B cell (primary cell): Measurements from ENCODE around the gene FBXL16. TPM values are rescaled to one million over a fixed set of nuclear protein-coding genes. Genes with fewer than 3 reads are reported as not detected.

Experiments
- ATAC-seq: fragments of 200-7000 bp; cut with Tn5 transposase; one replicate; pipeline ENCODE4 v1.10.0; 2021; ENCODE audit warnings: low read depth, mild to moderate bottlenecking, moderate number of reproducible peaks, moderate library complexity
- CTCF ChIA-PET: fragments of 350-600 bp; sonication (Branson Sonifier 250); formaldehyde crosslinking; loops from one replicate; lab custom pipeline; 2021; ENCODE audit warnings: antibody characterized with exemption, inconsistent platforms; lab: Charles Lee
- POLR2A ChIA-PET: fragments of 350-600 bp; sonication (Branson Sonifier 250); formaldehyde crosslinking; loops from one replicate; lab custom pipeline; 2021; ENCODE audit warnings: antibody characterized with exemption; lab: Charles Lee
- DNase-seq: peaks from one replicate; pipeline ENCODE4 v3.0.0; 2013
- H2AFZ ChIP-seq: 2 replicates; pipeline ENCODE4 v1.6.1; 2012; ENCODE audit warnings: mild to moderate bottlenecking, low read depth, low read length; ENCODE audit not compliant: insufficient read depth, poor library complexity, severe bottlenecking
- H3K27ac ChIP-seq, 2 donors: 1 replicate in 1 of 2; 2 replicates in 1 of 2; pipeline ENCODE4 v1.5.1; 2012 to 2013; ENCODE audit warnings: low read length in 2 of 2, mild to moderate bottlenecking in 2 of 2, moderate library complexity in 1 of 2
- H3K27me3 ChIP-seq, 4 experiments: fragments of 200-600 bp in 1 of 4; sonication (generic) in 1 of 4; replicated peaks in 1 of 4; 1 replicate in 2 of 4; 2 replicates in 2 of 4; pipeline versions ENCODE4 v1.6.1 to v1.7.0; 2013 to 2016; ENCODE audit warnings: low read length in 3 of 4, mild to moderate bottlenecking in 2 of 4, mixed read lengths in 1 of 4, moderate library complexity in 1 of 4; ENCODE audit not compliant: insufficient read depth in 4 of 4, control insufficient read depth in 3 of 4; ENCODE audit errors: control extremely low read depth in 1 of 4
- H3K36me3 ChIP-seq, 2 experiments: replicated peaks in 1 of 2; 1 replicate in 1 of 2; 2 replicates in 1 of 2; pipeline versions ENCODE4 v1.6.1 to v1.7.1; 2013; ENCODE audit warnings: low read length in 1 of 2; ENCODE audit not compliant: insufficient read depth in 2 of 2, control insufficient read depth in 1 of 2; ENCODE audit errors: control extremely low read depth in 1 of 2, extremely low read depth in 1 of 2
- H3K4me1 ChIP-seq, 2 donors: fragments of 200-600 bp in 1 of 2; sonication (generic) in 1 of 2; 1 replicate in 1 of 2; 2 replicates in 1 of 2; pipeline versions ENCODE4 v1.5.1 to v1.6.1; 2013 to 2017; ENCODE audit warnings: low read length in 2 of 2; ENCODE audit not compliant: control insufficient read depth in 2 of 2, insufficient read depth in 2 of 2
- H3K4me2 ChIP-seq: replicated peaks from 2 replicates; pipeline ENCODE3; 2012; ENCODE audit warnings: mild to moderate bottlenecking, low read depth, low read length; ENCODE audit not compliant: poor library complexity, severe bottlenecking
- H3K4me3 ChIP-seq, 5 experiments: fragments of 200-600 bp in 1 of 5; sonication (generic) in 1 of 5; 1 replicate in 3 of 5; 2 replicates in 2 of 5; pipeline versions ENCODE4 v1.5.1 to v1.7.0; 2011 to 2016; ENCODE audit warnings: low read length in 4 of 5, mild to moderate bottlenecking in 4 of 5, low read depth in 2 of 5, control low read depth in 1 of 5, moderate library complexity in 1 of 5; ENCODE audit not compliant: insufficient read depth in 1 of 5; ENCODE audit errors: control extremely low read depth in 1 of 5, extremely low read depth in 1 of 5
- H3K79me2 ChIP-seq: fragments of 200-600 bp; sonication (generic); one replicate; pipeline ENCODE4 v1.6.0; 2016; ENCODE audit warnings: low read length; ENCODE audit not compliant: control insufficient read depth, insufficient read depth
- H3K9ac ChIP-seq: fragments of 200-600 bp; sonication (generic); 2 replicates; pipeline ENCODE4 v1.6.1; 2017; ENCODE audit warnings: mild to moderate bottlenecking, low read length, moderate library complexity
- H3K9me3 ChIP-seq, 3 donors: one replicate each; pipeline versions ENCODE4 v1.6.1 to v1.7.1; 2013; ENCODE audit warnings: low read length in 2 of 3; ENCODE audit not compliant: control insufficient read depth in 2 of 3, insufficient read depth in 1 of 3; ENCODE audit errors: control extremely low read depth in 1 of 3
- H4K20me1 ChIP-seq: 2 replicates; pipeline ENCODE4 v1.6.0; 2012; ENCODE audit warnings: mild to moderate bottlenecking, low read length; ENCODE audit not compliant: insufficient read depth, control insufficient read depth, poor library complexity, severe bottlenecking
- H3K27ac Mint-ChIP-seq: one replicate; pipeline ENCODE4 v1.8.0; 2021; ENCODE audit warnings: mixed read lengths
- H3K27me3 Mint-ChIP-seq: one replicate; pipeline ENCODE4 v1.8.0; 2021; ENCODE audit warnings: mixed read lengths
- H3K4me1 Mint-ChIP-seq: one replicate; pipeline ENCODE4 v1.8.0; 2021; ENCODE audit warnings: mixed read lengths
- H3K4me3 Mint-ChIP-seq: one replicate; pipeline ENCODE4 v1.8.0; 2021; ENCODE audit warnings: mixed read lengths
- H3K9me3 Mint-ChIP-seq: one replicate; pipeline ENCODE4 v1.8.0; 2022; ENCODE audit warnings: mixed read lengths; ENCODE audit not compliant: insufficient read depth
- EZH2 ChIP-seq: IDR thresholded peaks from 2 replicates; pipeline ENCODE4 v1.6.1; 2012; ENCODE audit warnings: borderline replicate concordance, low read depth, mild to moderate bottlenecking, moderate library complexity, low read length; ENCODE audit not compliant: insufficient read depth, poor library complexity, severe bottlenecking
- WGBS: methylation state at CpG from one replicate; pipeline ENCODE4 v1.1.5; 2013; ENCODE audit warnings: missing lambda C conversion rate; ENCODE audit not compliant: insufficient coverage; 5-methylcytosine and 5-hydroxymethylcytosine counted together
- intact Hi-C: fragments of 100-400 bp; cut with micrococcal nuclease; formaldehyde crosslinking; loops from one replicate; pipeline ENCODE4 v1.10.0; 2022
- polyA plus RNA-seq: library from polyadenylated mRNA; depleted of rRNA; stranded (reverse); fragments of >200 nt; gene quantifications from 2 replicates; pipeline ENCODE4 v1.2.3, GENCODE V29; 2012
- total RNA-seq, 2 donors: library from RNA; stranded (reverse); fragments of 120-200 nt in 1 of 2; gene quantifications; 1 replicate in 1 of 2; 2 replicates in 1 of 2; pipeline versions ENCODE4 v1.2.3 to v1.2.4, GENCODE V29; 2013 to 2022
- TF ChIP-seq, protein P1 (sequence below): fragments of 200-600 bp; IDR thresholded peaks from one replicate; pipeline ENCODE4 v1.8.0; 2022; ENCODE audit warnings: antibody characterized with exemption, mild to moderate bottlenecking

FBXL16 gene
- total and polyA plus RNA-seq, 2 donors (not counting 1 experiment from before 2014, with no cell fraction given) = 2.2 to 5.8 TPM

DNA sequence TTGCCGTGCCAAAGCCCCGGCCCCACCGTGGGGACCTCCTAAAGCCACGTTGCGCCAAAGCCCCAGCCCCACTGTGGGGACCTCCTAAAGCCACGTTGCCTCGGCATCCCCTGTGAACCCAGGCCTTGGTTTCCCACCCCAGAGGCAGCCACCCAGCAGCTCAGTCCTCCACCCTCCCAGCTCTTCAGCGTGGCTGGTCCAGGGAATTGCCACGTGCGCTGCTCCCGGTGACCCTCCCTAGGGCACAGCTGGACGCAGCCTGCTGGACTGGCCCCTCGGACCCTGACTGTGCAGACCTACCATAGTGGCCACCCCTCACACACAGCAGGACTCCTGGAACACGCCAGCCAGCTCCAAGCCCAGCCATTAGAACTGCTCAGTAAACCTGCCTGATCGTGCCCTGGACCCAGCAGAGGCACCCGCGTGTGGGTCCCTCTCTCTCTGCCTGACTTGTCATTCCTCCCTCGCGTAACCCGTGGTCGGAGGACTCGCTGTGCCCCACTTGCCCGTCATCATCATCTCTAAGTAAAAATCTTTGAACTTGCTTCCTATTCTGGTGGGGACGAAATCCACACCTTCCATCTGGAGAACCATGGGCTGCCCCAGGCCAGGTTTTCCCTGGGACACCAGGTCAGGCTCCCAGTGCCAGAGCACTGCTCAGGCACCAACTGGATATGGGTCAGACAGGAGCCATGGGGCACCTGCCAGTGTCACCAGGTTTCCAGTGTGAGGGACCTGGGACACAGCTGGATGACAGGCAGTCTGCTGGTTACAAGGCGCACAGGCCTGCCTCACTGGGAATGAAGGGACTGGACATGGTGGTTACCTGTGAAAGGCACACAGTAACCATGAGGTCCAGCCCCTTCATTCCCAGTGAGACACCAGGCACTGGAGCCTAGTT, 29.6 kb upstream of the FBXL16 start:
- Histone ChIP-seq H3K4me3 (no peak overlapping the region), H3K27me3 (no peaks in the 10 kb centered on the region), H3K4me1 (peaks cover 19 to 30% of the 10 kb centered on the region in 2 donors), H3K9me3 (no peaks in the 10 kb centered on the region), H3K27ac (no peak overlapping the region), H4K20me1 (peaks cover 9% of the 10 kb centered on the region), H3K79me2 (peaks cover 10% of the 10 kb centered on the region), H3K36me3 (peaks cover 0 to 52% of the 10 kb centered on the region in 2 experiments), H3K4me2 (no peak overlapping the region), H2AFZ (no peak overlapping the region), H3K9ac (no peak overlapping the region)
- peak overlapping the region; percentile 37 for H3K27ac Mint-ChIP-seq
- intact Hi-C loops = no loop called here
- ATAC-seq (no peak), DNase-seq (no peak)
- CTCF ChIA-PET = no interaction called here
- no peaks in the 10 kb centered on the region for H3K9me3 Mint-ChIP-seq
- POLR2A ChIA-PET = interaction anchor here (1.7 kb wide), 1 partner anchor 14 kb away, joined by 5 read pairs; the partner anchor contains the start of gene ANTKMT
- 97% methylated on average over 25 of the region's 25 CpGs for WGBS
- TF ChIP-seq EZH2 = no peak
- TF ChIP-seq, protein P1, sequence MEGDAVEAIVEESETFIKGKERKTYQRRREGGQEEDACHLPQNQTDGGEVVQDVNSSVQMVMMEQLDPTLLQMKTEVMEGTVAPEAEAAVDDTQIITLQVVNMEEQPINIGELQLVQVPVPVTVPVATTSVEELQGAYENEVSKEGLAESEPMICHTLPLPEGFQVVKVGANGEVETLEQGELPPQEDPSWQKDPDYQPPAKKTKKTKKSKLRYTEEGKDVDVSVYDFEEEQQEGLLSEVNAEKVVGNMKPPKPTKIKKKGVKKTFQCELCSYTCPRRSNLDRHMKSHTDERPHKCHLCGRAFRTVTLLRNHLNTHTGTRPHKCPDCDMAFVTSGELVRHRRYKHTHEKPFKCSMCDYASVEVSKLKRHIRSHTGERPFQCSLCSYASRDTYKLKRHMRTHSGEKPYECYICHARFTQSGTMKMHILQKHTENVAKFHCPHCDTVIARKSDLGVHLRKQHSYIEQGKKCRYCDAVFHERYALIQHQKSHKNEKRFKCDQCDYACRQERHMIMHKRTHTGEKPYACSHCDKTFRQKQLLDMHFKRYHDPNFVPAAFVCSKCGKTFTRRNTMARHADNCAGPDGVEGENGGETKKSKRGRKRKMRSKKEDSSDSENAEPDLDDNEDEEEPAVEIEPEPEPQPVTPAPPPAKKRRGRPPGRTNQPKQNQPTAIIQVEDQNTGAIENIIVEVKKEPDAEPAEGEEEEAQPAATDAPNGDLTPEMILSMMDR = no peak
- H3K4me3 Mint-ChIP-seq = no peak overlapping the region
- no peaks in the 10 kb centered on the region for H3K27me3 Mint-ChIP-seq
- H3K4me1 Mint-ChIP-seq = peaks cover 18% of the 10 kb centered on the region
